ENCODE results near the gene IPO4.

The IPO4 gene

DNA sequence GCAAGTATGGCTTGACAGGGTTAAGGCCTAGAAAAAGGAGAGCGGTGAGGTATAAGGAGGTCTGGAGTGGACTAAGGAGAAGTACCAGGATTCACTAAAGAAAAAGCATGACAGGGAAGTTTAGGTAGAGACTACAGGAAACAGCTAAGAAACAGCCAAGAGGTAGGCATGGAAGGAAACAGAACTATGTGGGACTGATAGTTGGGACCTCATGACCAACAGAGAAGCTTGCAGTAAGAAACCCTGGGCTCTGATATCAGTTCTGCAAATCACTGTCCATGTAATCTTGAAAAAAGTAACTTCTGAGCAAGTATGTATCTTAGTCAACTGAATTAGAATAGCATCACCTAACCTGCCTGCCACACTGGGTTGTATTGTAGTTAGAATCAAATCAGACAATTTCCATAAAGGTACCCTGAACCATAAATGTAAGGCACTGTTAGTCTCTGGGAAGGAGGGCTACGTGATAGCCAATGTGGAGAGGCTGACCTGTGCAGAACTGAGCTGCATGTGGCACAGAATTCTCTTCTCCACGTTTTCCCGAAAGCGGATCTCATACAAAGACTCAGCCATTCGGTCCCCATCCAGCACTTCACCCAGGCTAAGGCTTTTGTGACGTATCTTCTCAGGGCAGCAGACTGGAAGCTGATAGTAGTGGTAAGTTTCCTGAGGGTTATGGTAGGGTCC is 5.7 kb upstream of the IPO4 start:
- no peak for DNase-seq (ENCODE audit: low read depth)

DNA sequence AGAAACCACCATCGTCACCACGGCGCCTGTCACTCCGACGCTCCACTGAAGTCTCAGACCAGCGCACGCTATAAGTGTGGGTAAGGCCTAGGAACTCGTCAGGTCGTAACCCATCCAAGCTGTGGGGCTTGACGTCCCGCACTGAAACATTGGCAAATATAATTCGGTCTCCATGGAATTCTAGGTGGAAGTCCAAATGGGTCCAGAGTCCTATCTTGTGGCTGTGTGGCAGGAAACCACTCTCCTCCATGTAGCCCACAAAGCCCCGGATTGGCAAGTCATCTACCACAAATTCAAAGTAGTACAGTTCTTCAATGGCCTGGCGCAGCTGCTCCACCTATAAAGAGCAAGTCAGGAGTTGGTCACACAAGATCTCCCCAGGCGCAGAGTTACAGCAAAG is 4.3 kb upstream of the IPO4 start:
- DNase-seq (ENCODE audit: low read depth) = no peak

GRCh38 chr14:24190416-24190815 is 1.8 kb upstream of the IPO4 start:
- no peak for DNase-seq (ENCODE audit: low read depth)

DNA sequence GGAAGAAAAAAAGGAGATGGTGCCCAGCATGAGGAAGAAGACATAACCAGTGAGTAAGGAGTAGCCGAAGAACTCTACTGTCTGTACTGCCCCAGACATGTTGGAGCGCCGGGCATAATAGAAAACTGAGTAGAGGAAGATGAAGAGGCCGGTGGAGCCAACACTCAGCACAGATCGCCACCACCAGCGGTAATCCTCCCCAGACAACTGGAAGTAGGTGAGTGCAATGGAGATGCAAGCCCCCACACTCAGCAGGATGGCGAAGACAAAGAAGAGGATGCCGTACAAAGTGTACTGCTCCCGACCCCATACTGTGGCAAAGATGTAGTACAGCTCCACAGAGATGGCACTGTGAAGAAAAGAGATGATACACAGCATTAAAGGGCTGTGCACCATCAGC is 844 bp upstream of the IPO4 start:
- DNase-seq (ENCODE audit: low read depth) = no peak

DNA sequence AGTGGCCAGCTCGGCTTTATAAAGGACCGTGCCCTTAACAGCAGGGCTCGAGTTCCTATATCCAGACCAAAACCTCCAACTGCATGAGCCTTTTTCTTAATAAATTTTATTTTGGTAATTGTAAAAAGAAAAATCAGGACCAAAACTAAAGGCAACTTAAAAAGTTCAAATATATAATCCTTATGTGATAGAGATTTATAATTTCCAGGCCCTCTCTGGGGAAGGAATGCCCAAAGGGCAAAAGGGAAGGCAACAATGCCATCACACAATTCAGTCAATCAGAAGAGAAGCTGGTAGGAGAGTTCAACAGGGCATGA is 401 bp upstream of the IPO4 start:
- no peak for DNase-seq (ENCODE audit: low read depth)

GRCh38 chr14:24187539-24187915 is 1.1 kb downstream of the IPO4 start:
- DNase-seq (ENCODE audit: low read depth) = no peak

DNA sequence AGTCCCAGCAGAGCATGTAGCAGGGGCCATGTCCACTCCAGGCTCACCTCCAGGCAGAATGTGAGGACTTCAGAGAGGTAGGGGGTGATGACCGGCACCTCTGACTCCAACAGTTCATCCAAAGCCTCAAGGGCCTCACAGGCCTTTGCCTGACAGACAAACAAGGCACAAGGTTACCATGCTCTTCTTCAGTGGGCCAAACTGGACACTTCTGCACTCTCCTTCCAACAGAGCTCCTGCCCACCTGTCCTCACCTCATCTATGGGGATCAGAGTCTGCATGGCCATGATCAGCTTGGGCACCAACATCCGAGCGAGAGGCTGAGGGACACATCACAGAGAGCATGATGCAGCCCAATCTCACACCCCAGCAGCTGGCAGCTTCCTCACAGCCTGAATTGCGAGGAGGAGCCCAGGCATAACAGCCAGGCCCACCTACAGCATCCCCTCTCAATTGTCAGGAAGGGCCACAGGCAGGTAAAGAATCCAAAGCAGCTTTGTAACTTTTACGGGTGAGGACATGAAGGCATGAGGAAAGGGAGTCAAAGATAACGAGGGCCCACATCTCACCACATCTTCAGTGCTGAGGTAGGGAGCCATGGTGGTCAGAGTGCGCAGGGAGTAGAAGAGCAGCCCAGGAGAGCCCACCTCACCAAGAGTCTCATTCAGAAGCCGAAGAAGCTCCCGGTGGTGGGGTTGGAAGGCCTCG is 1.6 kb downstream of the IPO4 start:
- no peak for DNase-seq (ENCODE audit: low read depth)

DNA sequence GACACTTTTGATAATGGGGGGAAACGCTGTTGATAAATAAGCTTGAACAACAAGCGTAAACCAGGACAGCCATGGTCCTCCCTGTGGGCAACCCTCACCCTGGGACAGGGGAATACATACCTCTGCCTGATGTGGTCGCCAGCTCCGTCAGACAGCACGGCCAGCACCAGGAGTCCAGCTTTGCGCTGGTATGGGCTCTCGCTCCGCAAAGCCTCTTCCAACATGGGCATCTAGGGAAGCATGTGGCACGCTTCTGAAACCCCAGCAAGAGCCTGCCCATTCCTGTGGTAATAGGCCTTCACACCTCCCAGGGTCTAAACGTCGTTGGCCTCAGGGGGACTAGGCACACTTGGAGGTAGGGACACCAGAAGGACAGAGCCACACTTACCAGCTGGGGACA is 2.9 kb downstream of the IPO4 start:
- no peak for DNase-seq (ENCODE audit: low read depth)

GRCh38 chr14:24185026-24185425 is 3.6 kb downstream of the IPO4 start:
- DNase-seq (ENCODE audit: low read depth) = no peak

- DNase-seq (ENCODE audit: low read depth) = no peak
Observed at GRCh38 chr14:24184104-24184970, 4.3 kb downstream of the IPO4 start.

DNA sequence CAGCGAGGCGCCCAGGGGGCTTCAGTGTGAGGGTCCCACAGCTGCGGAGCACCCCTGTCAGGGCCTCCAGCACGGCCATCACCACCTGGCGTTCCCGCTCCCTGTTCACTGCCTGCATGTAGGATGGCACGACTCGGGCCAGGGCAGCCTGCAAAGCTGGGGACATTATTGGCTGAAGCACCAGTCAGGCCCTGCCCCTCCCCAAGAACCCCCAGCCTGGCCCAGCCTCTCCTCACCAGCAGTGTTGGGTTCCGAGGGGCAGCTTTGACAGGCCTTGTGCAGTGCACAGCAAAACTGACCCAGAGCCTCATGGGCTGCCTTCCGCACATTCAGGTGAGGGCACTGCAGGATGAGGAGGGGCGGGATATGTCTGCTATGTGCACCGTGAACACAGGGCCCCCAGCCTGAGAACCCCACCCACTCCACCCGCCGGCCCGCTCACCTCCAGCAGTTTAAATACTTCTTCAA is 5.6 kb downstream of the IPO4 start:
- no peak for DNase-seq (ENCODE audit: low read depth)

GRCh38 chr14:24182110-24182882 is 6.3 kb downstream of the IPO4 start:
- DNase-seq (ENCODE audit: low read depth) = no peak

DNA sequence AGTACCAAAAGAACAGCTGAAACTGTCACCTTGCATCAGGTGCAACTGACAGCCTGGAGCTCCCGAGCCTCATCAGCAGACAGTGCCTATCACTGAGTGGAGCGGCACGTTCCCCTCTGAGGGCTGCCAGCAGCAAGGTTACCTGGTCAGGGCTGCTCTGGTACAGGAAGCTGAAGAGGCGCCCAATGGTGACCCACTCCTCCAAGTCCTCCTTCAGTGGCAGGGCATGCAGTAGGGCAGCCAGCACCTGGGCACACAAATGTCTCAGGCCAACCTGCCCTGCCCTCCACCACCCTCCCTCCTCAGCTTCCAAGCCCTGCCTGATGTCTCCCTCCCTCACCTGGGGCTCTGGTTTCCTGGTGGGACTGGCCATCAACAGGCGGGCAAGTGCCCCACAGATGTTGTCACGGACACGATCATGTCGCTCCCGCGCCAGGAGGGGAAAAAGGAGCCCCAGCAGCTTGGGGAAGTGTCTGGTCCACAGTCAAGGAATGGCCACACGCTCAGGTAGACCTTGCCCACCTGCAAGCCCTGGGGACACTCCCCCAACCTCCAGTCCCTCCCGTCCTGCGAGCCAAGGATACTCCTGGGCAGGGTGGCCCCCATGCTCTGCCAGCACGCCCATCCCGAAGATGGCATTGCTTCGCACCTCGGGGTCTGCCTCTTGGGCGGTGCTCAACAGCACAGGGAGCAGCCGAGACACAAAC is 7.1 kb downstream of the IPO4 start:
- DNase-seq (ENCODE audit: low read depth) = no peak

GRCh38 chr14:24179961-24180796 is 8.4 kb downstream of the IPO4 start:
- no peak for DNase-seq (ENCODE audit: low read depth)

DNA sequence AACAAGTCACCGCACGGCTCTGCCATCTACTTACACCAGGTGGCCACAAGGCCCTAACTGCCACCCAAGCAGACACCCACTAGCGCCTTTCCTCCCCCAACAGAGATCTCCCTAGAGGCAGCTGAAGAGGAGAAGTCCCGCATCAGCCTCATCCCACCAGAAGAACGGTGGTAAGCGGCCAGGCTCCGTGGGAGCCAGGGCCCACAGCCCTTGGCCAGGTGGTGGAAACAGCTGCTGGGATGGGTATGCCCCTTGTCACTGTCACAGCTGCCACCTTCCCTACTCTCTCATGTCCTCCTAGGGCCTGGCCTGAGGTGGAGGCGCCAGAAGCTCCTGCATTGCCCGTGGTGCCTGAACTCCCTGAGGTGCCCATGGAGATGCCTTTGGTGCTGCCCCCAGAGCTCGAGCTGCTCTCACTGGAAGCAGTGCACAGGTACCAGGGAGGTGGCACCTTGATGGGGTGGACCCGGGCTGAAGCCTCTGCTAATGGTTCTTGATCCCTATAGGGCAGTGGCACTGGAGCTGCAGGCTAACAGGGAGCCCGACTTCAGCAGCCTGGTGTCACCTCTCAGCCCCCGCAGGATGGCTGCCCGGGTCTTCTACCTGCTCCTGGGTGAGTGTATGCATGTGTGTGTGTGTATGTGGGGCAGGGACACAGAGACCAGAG is 9.2 kb downstream of the IPO4 start:
- DNase-seq (ENCODE audit: low read depth) = no peak

DNA sequence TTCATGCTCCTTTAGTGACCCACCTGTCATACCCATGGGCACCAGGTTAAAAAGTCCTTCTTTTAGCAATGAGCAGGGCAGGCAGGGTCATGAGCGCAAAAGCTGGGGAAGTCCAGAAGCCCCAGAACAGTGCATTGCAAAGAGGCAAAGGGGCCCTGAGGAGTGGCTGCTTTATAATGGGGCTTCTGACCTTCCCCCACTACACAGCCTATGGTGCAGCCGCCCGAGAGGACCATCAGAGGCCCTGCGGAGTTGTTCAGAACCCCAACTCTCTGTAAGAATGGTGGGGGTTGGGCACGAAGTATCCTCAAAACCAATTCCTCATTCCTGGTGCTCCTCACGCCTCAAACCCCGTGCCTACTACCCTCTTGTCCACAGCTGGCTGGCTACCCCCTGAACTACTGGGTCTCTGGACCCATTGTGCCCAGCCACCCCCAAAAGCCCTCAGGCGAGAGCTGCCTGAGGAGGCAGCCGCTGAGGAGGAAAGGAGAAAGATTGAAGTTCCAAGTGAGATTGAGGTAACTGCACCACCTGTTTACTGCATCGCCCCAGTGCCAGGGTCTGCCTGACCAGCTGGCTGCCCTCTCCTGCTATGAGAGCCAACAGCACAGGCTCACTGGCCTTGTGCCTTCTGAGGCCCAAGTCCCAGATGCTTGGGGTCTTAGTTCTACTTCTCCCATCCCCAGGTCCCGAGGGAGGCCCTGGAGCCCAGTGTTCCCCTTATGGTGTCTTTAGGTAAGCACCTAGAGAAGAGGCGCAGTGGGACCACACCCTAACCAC is 10.0 kb downstream of the IPO4 start:
- DNase-seq (ENCODE audit: low read depth) = no peak

GRCh38 chr14:24177891-24178290 is 10.7 kb downstream of the IPO4 start:
- no peak for DNase-seq (ENCODE audit: low read depth)

DNA sequence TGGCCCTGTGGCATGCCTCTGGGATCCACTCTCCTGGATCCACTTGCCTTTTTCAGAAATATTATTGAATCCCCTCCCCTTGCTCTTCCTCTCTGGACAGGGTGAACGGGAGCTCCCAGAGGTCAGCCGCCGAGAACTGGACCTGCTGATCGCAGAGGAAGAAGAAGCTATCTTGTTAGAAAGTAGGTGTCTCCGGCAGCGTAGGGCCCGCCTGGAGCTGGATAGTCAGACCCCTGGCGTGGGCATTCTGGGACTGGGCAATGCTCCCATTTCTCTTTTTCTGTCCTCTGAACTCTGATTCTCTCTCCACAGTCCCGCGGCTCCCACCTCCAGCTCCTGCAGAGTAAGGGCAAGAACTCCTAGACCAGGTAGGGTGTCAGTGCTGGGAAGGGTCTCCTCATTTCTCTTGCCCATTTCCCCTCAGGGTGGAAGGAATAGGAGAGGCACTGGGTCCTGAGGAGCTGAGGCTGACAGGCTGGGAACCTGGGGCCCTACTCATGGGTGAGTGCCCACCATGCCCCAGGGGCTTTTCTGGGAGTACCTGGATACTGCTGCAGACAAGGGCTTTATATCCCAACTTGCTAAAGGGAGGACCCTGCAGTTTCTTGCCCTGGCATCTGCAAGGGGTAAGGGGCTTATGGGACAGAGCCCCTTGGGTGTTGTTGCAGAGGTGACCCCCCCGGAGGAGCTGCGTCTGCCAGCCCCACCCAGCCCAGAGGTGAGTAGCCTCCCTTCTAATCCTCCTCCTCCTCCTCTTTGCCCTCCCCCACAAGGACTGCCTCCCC is 11.4 kb downstream of the IPO4 start:
- no peak for DNase-seq (ENCODE audit: low read depth)

DNA sequence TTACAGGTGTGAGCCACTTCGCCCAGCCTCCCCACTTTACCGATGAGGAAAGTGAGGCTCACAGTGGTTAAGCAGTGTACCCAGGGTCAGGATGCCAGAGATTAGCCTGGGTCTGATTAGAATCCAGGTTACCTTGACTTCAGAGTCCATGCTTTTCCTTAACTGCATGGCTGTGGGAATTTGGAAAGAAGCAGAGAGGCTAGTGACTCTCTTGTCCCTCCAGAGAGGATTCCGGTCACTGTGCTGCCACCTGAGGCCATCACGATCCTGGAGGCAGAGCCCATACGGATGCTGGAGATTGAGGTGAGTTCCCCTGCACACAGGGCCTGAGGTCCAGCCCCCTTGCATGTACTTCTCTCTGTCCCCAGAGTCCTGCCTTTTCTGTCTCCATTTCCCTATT is 12.0 kb downstream of the IPO4 start:
- DNase-seq (ENCODE audit: low read depth) = no peak
